ENCODE data around the gene CCDC40. TPM values are rescaled to one million over a fixed set of nuclear protein-coding genes. Genes with fewer than 3 reads are reported as not detected.

CCDC40 gene
- polyA plus RNA-seq, 1 donor, result 5.5 TPM

- no peak for DNase-seq (ENCODE audit: low read depth)
These were observed 102.5 kb downstream of the CCDC40 start for GRCh38 chr17:80138856-80139426.

- DNase-seq (ENCODE audit: low read depth), result no peak
These were observed 105.2 kb downstream of the CCDC40 start for GRCh38 chr17:80141463-80142165.

GRCh38 chr17:80142929-80143328, 106.5 kb downstream of the CCDC40 start:
- DNase-seq (ENCODE audit: low read depth), result no peak

GRCh38 chr17:80145076-80146075, 108.9 kb downstream of the CCDC40 start:
- DNase-seq (ENCODE audit: low read depth), result no peak

GRCh38 chr17:80146121-80147034, 109.9 kb downstream of the CCDC40 start:
- DNase-seq (ENCODE audit: low read depth), result no peak

- DNase-seq (ENCODE audit: low read depth), result peak; percentile 99
These were observed 110.8 kb downstream of the CCDC40 start, which contains the start of gene EIF4A3 for GRCh38 chr17:80147035-80147822. EIF4A3 (minus strand) TSS chr17:80147128; CDS start chr17:80146961, 167 bp downstream.

Other genes starting within 250 kb of the CCDC40 start
- gene CBX8, start 239.6 kb upstream of the CCDC40 start, polyA plus RNA-seq (ENCODE audit: insufficient read length), result 5.6 TPM
- 10.0 TPM for gene CBX4, start 197.2 kb upstream of the CCDC40 start, polyA plus RNA-seq (ENCODE audit: insufficient read length)
- 26.2 TPM for gene TBC1D16, start 770 bp upstream of the CCDC40 start, polyA plus RNA-seq (ENCODE audit: insufficient read length)
- gene GAA, start 64.9 kb downstream of the CCDC40 start, polyA plus RNA-seq (ENCODE audit: insufficient read length), result 33.8 TPM
- 63.5 TPM for gene EIF4A3, start 110.5 kb downstream of the CCDC40 start, polyA plus RNA-seq (ENCODE audit: insufficient read length)
- 0.92 TPM for gene CARD14, start 133.4 kb downstream of the CCDC40 start, polyA plus RNA-seq (ENCODE audit: insufficient read length)
- 19.7 TPM for gene SGSH, start 183.7 kb downstream of the CCDC40 start, polyA plus RNA-seq (ENCODE audit: insufficient read length)
- gene SLC26A11, start 183.8 kb downstream of the CCDC40 start, polyA plus RNA-seq (ENCODE audit: insufficient read length), result 8.1 TPM
- gene RNF213, start 224.2 kb downstream of the CCDC40 start, polyA plus RNA-seq (ENCODE audit: insufficient read length), result 31.0 TPM

All from forelimb muscle (tissue), 1 donor.